H1 (cell line): ENCODE results near the gene ASAP2. TPM values are rescaled to one million over a fixed set of nuclear protein-coding genes. Genes with fewer than 3 reads are reported as not detected.

Source experiments
- ATF2 ChIP-seq: IDR thresholded peaks from 2 replicates; pipeline ENCODE4 v1.6.1; 2012; ENCODE audit warnings: low read length, inconsistent platforms
- CBX5 ChIP-seq: fragments of 300-800, 300-1000 bp; sonication (generic); IDR thresholded peaks from 2 replicates; pipeline ENCODE4 v1.7.1; 2016; ENCODE audit warnings: antibody characterized with exemption, low read length, low read depth
- KDM1A ChIP-seq: fragments of 200-600, 300-600 bp; sonication (generic); IDR thresholded peaks from 2 replicates; pipeline ENCODE4 v1.7.1; 2016; ENCODE audit warnings: mild to moderate bottlenecking, low read length, borderline replicate concordance
- polyA plus RNA-seq, 7 experiments: library from polyadenylated mRNA; depleted of rRNA in 3 of 7; stranded (reverse) in 5 of 7; unstranded in 2 of 7; fragments of >200 nt in 5 of 7; fragments of 200-250 nt in 2 of 7; gene quantifications; 1 replicate in 5 of 7; 2 replicates in 1 of 7; 4 replicates in 1 of 7; pipeline versions ENCODE4 v1.2.1 to v1.2.3, GENCODE V29; 2011 to 2013; ENCODE audit warnings: missing spikeins in 2 of 7, mixed read lengths in 2 of 7
- total RNA-seq: library from RNA; stranded (reverse); fragmentation: NEBNext Ultra II Directional; extraction: Animal tissue kit (Norgen Biotek cat#: 25700); gene quantifications from 2 replicates; pipeline ENCODE4 v1.2.1, GENCODE V29; 2021

The ASAP2 gene
- total and polyA plus RNA-seq, 2 of the 8 experiments (the other 6 are each of a cell fraction or from before 2014, with no cell fraction given), result 10.2 to 18.7 TPM

- TF ChIP-seq ATF2, result no peak
- no peak for TF ChIP-seq KDM1A
- TF ChIP-seq CBX5, result no peak
Measured at GRCh38 chr2:9401059-9401547, 194.5 kb downstream of the ASAP2 start (continued).
